ENCODE data around the gene MARK3.

Gene MARK3

GRCh38 chr14:103451401-103451800 is 66.2 kb downstream of the MARK3 start:
- no peaks in the 10 kb centered on the region for H3K27me3 ChIP-seq (ENCODE audit: control insufficient read depth, insufficient read depth, low read length)
- no peak overlapping the region for H3K4me3 ChIP-seq (ENCODE audit: low read depth, low read length)
- H3K4me2 ChIP-seq (ENCODE audit: low read length) = no peak overlapping the region
- no peak overlapping the region for H3K9ac ChIP-seq
- no peak for TF ChIP-seq CTCF (IDR thresholded peaks at IDR 0.05)
- peaks cover 29% of the 10 kb centered on the region for H3K4me1 ChIP-seq
- H3K9me3 ChIP-seq (ENCODE audit: control insufficient read depth, low read length) = no peaks in the 10 kb centered on the region
- no peak overlapping the region for H3K27ac ChIP-seq
- peaks cover 27% of the 10 kb centered on the region for H3K79me2 ChIP-seq
- H3K36me3 ChIP-seq (ENCODE audit: control insufficient read depth, insufficient read depth, low read length) = no peaks in the 10 kb centered on the region
- no peak overlapping the region for H2AFZ ChIP-seq

- Histone ChIP-seq H3K9me3 (ENCODE audit: control insufficient read depth, low read length) (no peaks in the 10 kb centered on the region), H3K27me3 (ENCODE audit: control insufficient read depth, insufficient read depth, low read length) (no peaks in the 10 kb centered on the region), H3K27ac (peak overlapping the region; percentile 84), H3K79me2 (peaks cover 26% of the 10 kb centered on the region), H3K9ac (no peak overlapping the region), H3K4me3 (ENCODE audit: low read depth, low read length) (no peak overlapping the region), H2AFZ (peak overlapping the region; percentile 40), H3K4me1 (peaks cover 11% of the 10 kb centered on the region), H3K4me2 (ENCODE audit: low read length) (peak overlapping the region; percentile 39), H3K36me3 (ENCODE audit: control insufficient read depth, insufficient read depth, low read length) (no peaks in the 10 kb centered on the region)
- no peak for TF ChIP-seq CTCF (IDR thresholded peaks at IDR 0.05)
Measured at GRCh38 chr14:103453791-103454190, 68.6 kb downstream of the MARK3 start.

- Histone ChIP-seq H2AFZ (no peak overlapping the region), H3K36me3 (ENCODE audit: control insufficient read depth, insufficient read depth, low read length) (no peaks in the 10 kb centered on the region), H3K27me3 (ENCODE audit: control insufficient read depth, insufficient read depth, low read length) (no peaks in the 10 kb centered on the region), H3K79me2 (peaks cover 26% of the 10 kb centered on the region), H3K27ac (no peak overlapping the region), H3K4me1 (peaks cover 14% of the 10 kb centered on the region), H3K9ac (no peak overlapping the region), H3K4me2 (ENCODE audit: low read length) (no peak overlapping the region), H3K4me3 (ENCODE audit: low read depth, low read length) (no peak overlapping the region), H3K9me3 (ENCODE audit: control insufficient read depth, low read length) (no peaks in the 10 kb centered on the region)
- TF ChIP-seq CTCF (IDR thresholded peaks at IDR 0.05) = no peak
Measured at GRCh38 chr14:103456167-103456835, 71.1 kb downstream of the MARK3 start.

GRCh38 chr14:103460415-103460814 is 75.2 kb downstream of the MARK3 start:
- no peak overlapping the region for H3K27ac ChIP-seq
- H3K4me2 ChIP-seq (ENCODE audit: low read length) = no peak overlapping the region
- no peak overlapping the region for H2AFZ ChIP-seq
- H3K79me2 ChIP-seq = peaks cover 36% of the 10 kb centered on the region
- H3K36me3 ChIP-seq (ENCODE audit: control insufficient read depth, insufficient read depth, low read length) = no peaks in the 10 kb centered on the region
- TF ChIP-seq CTCF (IDR thresholded peaks at IDR 0.05) = no peak
- no peaks in the 10 kb centered on the region for H3K9me3 ChIP-seq (ENCODE audit: control insufficient read depth, low read length)
- H3K4me3 ChIP-seq (ENCODE audit: low read depth, low read length) = no peak overlapping the region
- H3K9ac ChIP-seq = no peak overlapping the region
- H3K27me3 ChIP-seq (ENCODE audit: control insufficient read depth, insufficient read depth, low read length) = no peaks in the 10 kb centered on the region
- H3K4me1 ChIP-seq = peaks cover 3% of the 10 kb centered on the region

GRCh38 chr14:103463149-103463548 is 77.9 kb downstream of the MARK3 start:
- H3K79me2 ChIP-seq = peaks cover 29% of the 10 kb centered on the region
- TF ChIP-seq CTCF (IDR thresholded peaks at IDR 0.05) = no peak
- H3K4me1 ChIP-seq = peaks cover 3% of the 10 kb centered on the region
- no peak overlapping the region for H2AFZ ChIP-seq
- no peak overlapping the region for H3K27ac ChIP-seq
- H3K27me3 ChIP-seq (ENCODE audit: control insufficient read depth, insufficient read depth, low read length) = no peaks in the 10 kb centered on the region
- H3K4me2 ChIP-seq (ENCODE audit: low read length) = no peak overlapping the region
- H3K4me3 ChIP-seq (ENCODE audit: low read depth, low read length) = no peak overlapping the region
- no peaks in the 10 kb centered on the region for H3K36me3 ChIP-seq (ENCODE audit: control insufficient read depth, insufficient read depth, low read length)
- H3K9ac ChIP-seq = no peak overlapping the region
- H3K9me3 ChIP-seq (ENCODE audit: control insufficient read depth, low read length) = no peaks in the 10 kb centered on the region

Measured in parathyroid adenoma (tissue), 2 donors.